GM21367 (cell line): ENCODE results near the gene KRTAP5-6.

Source experiments
- ATAC-seq: cut with Tn5 transposase; IDR thresholded peaks from one replicate; pipeline ENCODE4 v1.9.1; 2021; ENCODE audit not compliant: unreplicated experiment

The KRTAP5-6 gene

GRCh38 chr11:1732418-1733008, 35.5 kb downstream of the KRTAP5-6 start:
- no peak for ATAC-seq

- ATAC-seq, result no peak
These were observed 36.2 kb downstream of the KRTAP5-6 start for GRCh38 chr11:1733009-1733715.

- no peak for ATAC-seq
These were observed 37.0 kb downstream of the KRTAP5-6 start for GRCh38 chr11:1733716-1734640.

- ATAC-seq, result no peak
These were observed 37.7 kb downstream of the KRTAP5-6 start for GRCh38 chr11:1734641-1735081.

GRCh38 chr11:1735271-1735670, 38.3 kb downstream of the KRTAP5-6 start:
- no peak for ATAC-seq

- no peak for ATAC-seq
These were observed 39.5 kb downstream of the KRTAP5-6 start for GRCh38 chr11:1736447-1736992.

- ATAC-seq, result no peak
These were observed 40.2 kb downstream of the KRTAP5-6 start for GRCh38 chr11:1737080-1737757.

GRCh38 chr11:1738380-1738779, 41.4 kb downstream of the KRTAP5-6 start:
- no peak for ATAC-seq

GRCh38 chr11:1739576-1739975, 42.6 kb downstream of the KRTAP5-6 start:
- no peak for ATAC-seq

- ATAC-seq, result no peak
These were observed 44.0 kb downstream of the KRTAP5-6 start for GRCh38 chr11:1740786-1741530.

GRCh38 chr11:1741741-1742140, 44.7 kb downstream of the KRTAP5-6 start:
- ATAC-seq, result no peak

GRCh38 chr11:1742371-1742770, 45.4 kb downstream of the KRTAP5-6 start:
- no peak for ATAC-seq

- no peak for ATAC-seq
These were observed 46.0 kb downstream of the KRTAP5-6 start for GRCh38 chr11:1742869-1743584.

- no peak for ATAC-seq
These were observed 46.7 kb downstream of the KRTAP5-6 start for GRCh38 chr11:1743585-1744136.

- no peak for ATAC-seq
These were observed 47.3 kb downstream of the KRTAP5-6 start for GRCh38 chr11:1744137-1744886.

GRCh38 chr11:1744891-1745700, 48.1 kb downstream of the KRTAP5-6 start:
- no peak for ATAC-seq

- ATAC-seq, result no peak
These were observed 48.8 kb downstream of the KRTAP5-6 start for GRCh38 chr11:1745701-1746320.
